ENCODE measurements around the gene SNAP29. TPM values are rescaled to one million over a fixed set of nuclear protein-coding genes. Genes with fewer than 3 reads are reported as not detected.
"Not testable (repeated sequence)": the region's sequence is repeated elsewhere in the genome, so short reads cannot be mapped to it uniquely, and the experiment has no call there.

Gene SNAP29
- total and polyA plus RNA-seq, 4 donors = 14.8 to 27.2 (median 17.1) TPM

DNA sequence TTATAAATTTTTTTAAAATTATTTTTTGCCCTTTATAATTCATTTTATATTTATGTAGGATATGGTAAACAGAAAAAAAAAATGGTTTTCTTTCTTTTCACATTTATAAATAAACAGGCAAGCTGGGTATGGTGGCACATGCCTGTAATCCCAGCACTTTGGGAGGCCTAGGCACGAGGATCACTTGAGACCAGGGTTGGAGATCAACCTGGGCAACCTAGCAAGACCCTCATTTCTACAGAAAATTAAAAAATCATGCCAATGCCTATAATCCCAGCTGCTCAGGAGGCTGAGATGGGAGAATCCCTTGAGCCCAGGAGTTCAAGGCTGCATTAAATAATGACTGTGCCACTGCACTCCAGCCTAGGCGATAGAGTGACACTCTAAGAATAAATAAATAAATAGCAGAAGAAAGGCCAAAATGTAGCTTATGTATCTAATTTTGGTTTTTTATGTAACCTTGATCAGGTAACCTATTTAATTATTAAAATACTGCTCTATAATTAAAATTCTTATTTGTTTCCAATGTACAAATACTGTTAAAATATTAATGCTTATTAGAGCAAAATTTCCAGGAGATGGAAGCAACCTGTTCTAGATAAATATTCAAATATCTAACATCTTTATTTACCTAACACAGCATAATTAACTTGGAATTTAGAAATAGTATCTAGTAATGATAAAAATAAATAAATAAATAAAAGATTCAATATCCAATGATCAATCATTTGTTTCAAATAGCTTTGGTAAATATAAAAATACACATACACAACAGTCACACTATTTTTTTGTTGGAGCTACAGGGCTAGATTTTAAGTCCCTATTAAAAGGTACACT lies 21.6 kb upstream of the SNAP29 start:
- DNase-seq (no peak), ATAC-seq (ENCODE audit: insufficient read depth, low FRiP score) (no peak)
- H3K9ac ChIP-seq (ENCODE audit: insufficient read depth in 1 of 2, low read length in 2 of 2) = no peak overlapping the region
- H3K27ac ChIP-seq (ENCODE audit: low read depth in 1 of 2, low read length in 1 of 2) = no peak overlapping the region
- no peak overlapping the region for H3K4me3 ChIP-seq
- no peaks in the 10 kb centered on the region for H3K27me3 ChIP-seq (ENCODE audit: control insufficient read depth in 3 of 3, insufficient read depth in 3 of 3, low read length in 2 of 3)
- 99 to 100% methylated on average over 2 of the region's 2 CpGs for WGBS, 2 donors
- peaks cover 5 to 18% (median 9%) of the 10 kb centered on the region in 4 donors for H3K36me3 ChIP-seq (ENCODE audit: control insufficient read depth in 4 of 4, insufficient read depth in 4 of 4, low read length in 4 of 4)
- TF ChIP-seq, protein P1, sequence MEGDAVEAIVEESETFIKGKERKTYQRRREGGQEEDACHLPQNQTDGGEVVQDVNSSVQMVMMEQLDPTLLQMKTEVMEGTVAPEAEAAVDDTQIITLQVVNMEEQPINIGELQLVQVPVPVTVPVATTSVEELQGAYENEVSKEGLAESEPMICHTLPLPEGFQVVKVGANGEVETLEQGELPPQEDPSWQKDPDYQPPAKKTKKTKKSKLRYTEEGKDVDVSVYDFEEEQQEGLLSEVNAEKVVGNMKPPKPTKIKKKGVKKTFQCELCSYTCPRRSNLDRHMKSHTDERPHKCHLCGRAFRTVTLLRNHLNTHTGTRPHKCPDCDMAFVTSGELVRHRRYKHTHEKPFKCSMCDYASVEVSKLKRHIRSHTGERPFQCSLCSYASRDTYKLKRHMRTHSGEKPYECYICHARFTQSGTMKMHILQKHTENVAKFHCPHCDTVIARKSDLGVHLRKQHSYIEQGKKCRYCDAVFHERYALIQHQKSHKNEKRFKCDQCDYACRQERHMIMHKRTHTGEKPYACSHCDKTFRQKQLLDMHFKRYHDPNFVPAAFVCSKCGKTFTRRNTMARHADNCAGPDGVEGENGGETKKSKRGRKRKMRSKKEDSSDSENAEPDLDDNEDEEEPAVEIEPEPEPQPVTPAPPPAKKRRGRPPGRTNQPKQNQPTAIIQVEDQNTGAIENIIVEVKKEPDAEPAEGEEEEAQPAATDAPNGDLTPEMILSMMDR (IDR thresholded peaks at IDR 0.05; ENCODE audit: control extremely low read depth, extremely low read depth) = no peak
- H3K4me1 ChIP-seq (ENCODE audit: control insufficient read depth in 5 of 5, insufficient read depth in 5 of 5, low read length in 5 of 5) = peaks cover 0 to 1% (median 0%) of the 10 kb centered on the region in 5 donors
- no peaks in the 10 kb centered on the region for H3K9me3 ChIP-seq (ENCODE audit: control insufficient read depth in 4 of 4, insufficient read depth in 3 of 4, low read length in 3 of 4)

DNA sequence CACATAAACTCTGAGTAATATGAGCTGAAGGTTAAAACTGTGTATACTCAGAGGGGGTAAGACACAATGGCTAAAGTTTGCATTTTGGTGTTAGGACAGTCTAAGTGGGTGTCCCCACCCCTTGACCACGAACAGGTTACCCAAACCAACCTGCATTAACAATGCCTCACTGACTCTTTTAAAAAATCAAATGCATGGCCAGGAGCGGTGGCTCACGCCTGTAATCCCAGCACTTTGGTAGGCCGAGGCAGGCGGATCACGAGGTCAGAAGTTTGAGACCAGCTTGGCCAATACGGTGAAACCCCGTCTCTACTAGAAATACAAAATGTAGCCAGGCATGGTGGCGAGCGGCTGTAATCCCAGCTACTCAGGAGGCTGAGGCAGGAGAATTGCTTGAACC lies 19.5 kb upstream of the SNAP29 start:
- H3K9ac ChIP-seq (ENCODE audit: insufficient read depth in 1 of 2, low read length in 2 of 2); H3K27me3 ChIP-seq (ENCODE audit: control insufficient read depth in 3 of 3, insufficient read depth in 3 of 3, low read length in 2 of 3); H3K4me3 ChIP-seq; H3K9me3 ChIP-seq (ENCODE audit: control insufficient read depth in 4 of 4, insufficient read depth in 3 of 4, low read length in 3 of 4); H3K27ac ChIP-seq (ENCODE audit: low read depth in 1 of 2, low read length in 1 of 2); ATAC-seq (ENCODE audit: insufficient read depth, low FRiP score); DNase-seq; H3K4me1 ChIP-seq (ENCODE audit: control insufficient read depth in 5 of 5, insufficient read depth in 5 of 5, low read length in 5 of 5); H3K36me3 ChIP-seq (ENCODE audit: control insufficient read depth in 4 of 4, insufficient read depth in 4 of 4, low read length in 4 of 4): not testable (repeated sequence)
- WGBS, 2 donors = 97 to 99% methylated on average over 10 of the region's 10 CpGs

DNA sequence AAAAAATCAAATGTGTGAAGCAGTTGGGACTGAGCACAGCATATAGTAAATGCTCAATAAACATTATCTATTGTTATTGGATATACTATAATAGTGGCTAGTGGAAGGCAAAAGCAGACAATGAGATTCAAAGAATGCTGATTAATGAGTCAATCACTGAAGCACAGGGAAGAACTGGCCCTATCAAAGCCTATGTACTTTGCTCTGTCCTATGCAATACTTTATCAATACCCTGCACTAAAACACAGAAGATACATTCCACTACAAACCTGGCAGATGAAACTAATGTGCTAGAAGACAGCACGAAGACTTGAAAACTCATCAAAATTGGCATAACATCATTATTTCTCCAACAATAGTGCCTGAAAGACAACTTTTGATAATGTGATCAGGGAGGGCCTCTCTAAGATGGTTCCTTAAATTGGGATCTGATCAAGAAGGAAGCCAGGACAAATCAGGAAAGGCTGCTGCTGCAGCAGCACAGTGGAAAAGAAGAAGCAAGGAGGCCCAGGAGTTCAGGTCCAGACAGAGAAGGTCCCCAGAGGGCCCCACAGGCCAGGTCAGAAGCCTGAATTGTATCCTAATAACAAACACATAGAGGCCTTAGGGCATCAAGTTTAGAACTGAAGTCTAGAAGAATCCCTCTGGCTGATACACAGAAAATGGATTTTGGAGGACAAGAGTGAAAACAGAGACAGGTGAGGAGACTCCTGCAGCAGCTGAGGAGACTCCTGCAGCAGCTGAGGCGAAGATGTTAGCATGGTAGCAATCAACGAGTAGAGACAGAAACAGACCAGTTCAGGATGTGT lies 18.8 kb upstream of the SNAP29 start:
- H3K27me3 ChIP-seq (ENCODE audit: control insufficient read depth in 3 of 3, insufficient read depth in 3 of 3, low read length in 2 of 3) = no peaks in the 10 kb centered on the region
- H3K27ac ChIP-seq (ENCODE audit: low read depth in 1 of 2, low read length in 1 of 2) = no peak overlapping the region
- no peaks in the 10 kb centered on the region for H3K36me3 ChIP-seq (ENCODE audit: control insufficient read depth in 4 of 4, insufficient read depth in 4 of 4, low read length in 4 of 4)
- ATAC-seq (ENCODE audit: insufficient read depth, low FRiP score) = no peak
- peaks cover 0 to 2% (median 0%) of the 10 kb centered on the region in 5 donors for H3K4me1 ChIP-seq (ENCODE audit: control insufficient read depth in 5 of 5, insufficient read depth in 5 of 5, low read length in 5 of 5)
- no peak overlapping the region for H3K9ac ChIP-seq (ENCODE audit: insufficient read depth in 1 of 2, low read length in 2 of 2)
- no peaks in the 10 kb centered on the region for H3K9me3 ChIP-seq (ENCODE audit: control insufficient read depth in 4 of 4, insufficient read depth in 3 of 4, low read length in 3 of 4)
- DNase-seq = no peak
- TF ChIP-seq, protein P1 (IDR thresholded peaks at IDR 0.05; ENCODE audit: control extremely low read depth, extremely low read depth) = no peak
- 81 to 94% methylated on average over 3 of the region's 3 CpGs for WGBS, 2 donors
- H3K4me3 ChIP-seq = no peak overlapping the region

All from lung (tissue), 12 donors.